ENCODE measurements around the gene RPS23. TPM values are rescaled to one million over a fixed set of nuclear protein-coding genes. Genes with fewer than 3 reads are reported as not detected.

Gene RPS23
- total and polyA plus RNA-seq, 12 donors = 927 to 3,427 (median 1,119) TPM

DNA sequence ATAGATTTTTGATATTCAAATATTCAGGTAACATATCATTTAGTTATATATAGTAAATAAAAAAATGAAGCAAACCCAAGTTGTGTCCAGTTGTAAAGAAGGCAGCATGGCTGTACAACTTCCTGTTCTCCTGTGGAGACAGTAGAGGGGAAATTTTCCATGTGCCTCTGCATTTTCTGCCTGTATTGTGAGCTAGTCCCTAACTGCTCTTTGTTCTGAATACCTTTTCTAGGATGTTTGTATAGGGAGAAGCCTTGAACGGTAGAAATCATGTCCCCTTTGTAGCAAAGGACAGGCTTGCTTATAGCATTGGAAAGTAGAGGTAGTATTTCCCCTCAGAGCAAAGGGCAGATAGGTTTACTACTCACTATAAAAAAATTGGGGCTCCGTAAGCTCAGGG, 13.3 kb upstream of the RPS23 start:
- no peaks in the 10 kb centered on the region for H3K36me3 ChIP-seq
- no peak for ATAC-seq
- TF ChIP-seq, protein P1, sequence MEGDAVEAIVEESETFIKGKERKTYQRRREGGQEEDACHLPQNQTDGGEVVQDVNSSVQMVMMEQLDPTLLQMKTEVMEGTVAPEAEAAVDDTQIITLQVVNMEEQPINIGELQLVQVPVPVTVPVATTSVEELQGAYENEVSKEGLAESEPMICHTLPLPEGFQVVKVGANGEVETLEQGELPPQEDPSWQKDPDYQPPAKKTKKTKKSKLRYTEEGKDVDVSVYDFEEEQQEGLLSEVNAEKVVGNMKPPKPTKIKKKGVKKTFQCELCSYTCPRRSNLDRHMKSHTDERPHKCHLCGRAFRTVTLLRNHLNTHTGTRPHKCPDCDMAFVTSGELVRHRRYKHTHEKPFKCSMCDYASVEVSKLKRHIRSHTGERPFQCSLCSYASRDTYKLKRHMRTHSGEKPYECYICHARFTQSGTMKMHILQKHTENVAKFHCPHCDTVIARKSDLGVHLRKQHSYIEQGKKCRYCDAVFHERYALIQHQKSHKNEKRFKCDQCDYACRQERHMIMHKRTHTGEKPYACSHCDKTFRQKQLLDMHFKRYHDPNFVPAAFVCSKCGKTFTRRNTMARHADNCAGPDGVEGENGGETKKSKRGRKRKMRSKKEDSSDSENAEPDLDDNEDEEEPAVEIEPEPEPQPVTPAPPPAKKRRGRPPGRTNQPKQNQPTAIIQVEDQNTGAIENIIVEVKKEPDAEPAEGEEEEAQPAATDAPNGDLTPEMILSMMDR (IDR thresholded peaks at IDR 0.05) = no peak
- H3K4me1 ChIP-seq = peaks cover 0 to 11% (median 0%) of the 10 kb centered on the region in 9 donors
- no peaks in the 10 kb centered on the region for H3K27me3 ChIP-seq
- intact Hi-C loops (cut with DNase I) = no loop called here
- WGBS, 2 donors = 77% methylated on average over 2 of the region's 2 CpGs
- no peak for DNase-seq
- H3K27ac ChIP-seq = no peak overlapping the region
- H3K9me3 ChIP-seq = no peaks in the 10 kb centered on the region
- H3K4me3 ChIP-seq = no peak overlapping the region

DNA sequence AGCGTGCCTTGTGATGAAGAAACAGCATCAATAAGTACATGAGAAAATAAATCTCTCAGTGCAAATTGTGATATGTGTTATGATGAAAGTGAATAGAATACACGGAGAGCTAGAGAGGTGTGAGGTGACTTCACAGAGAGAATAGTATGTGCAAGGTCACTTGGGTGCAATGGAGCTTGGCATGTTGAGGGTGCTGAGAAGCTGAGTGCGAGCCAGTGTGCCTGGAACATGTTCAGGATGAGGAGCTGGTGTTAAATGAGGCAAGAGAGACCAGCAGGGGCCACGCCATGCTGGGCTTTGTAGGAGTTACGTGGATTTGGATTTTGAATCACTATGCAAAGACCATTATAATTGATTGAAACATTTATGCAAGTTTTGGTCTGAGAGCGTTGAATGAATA, 12.8 kb upstream of the RPS23 start:
- Histone ChIP-seq H3K9me3 (no peaks in the 10 kb centered on the region), H3K4me3 (no peak overlapping the region), H3K4me1 (peaks cover 0 to 11% (median 0%) of the 10 kb centered on the region in 9 donors), H3K27me3 (no peaks in the 10 kb centered on the region), H3K36me3 (no peaks in the 10 kb centered on the region), H3K27ac (no peak overlapping the region)
- TF ChIP-seq, protein P1 (IDR thresholded peaks at IDR 0.05) = no peak
- intact Hi-C loops (cut with DNase I) = no loop called here
- no peak for DNase-seq
- WGBS, 2 donors = 68 to 72% methylated on average over 6 of the region's 6 CpGs
- peak in 7 of 8 donors; percentile 34 to 85 (median 74) for ATAC-seq

DNA sequence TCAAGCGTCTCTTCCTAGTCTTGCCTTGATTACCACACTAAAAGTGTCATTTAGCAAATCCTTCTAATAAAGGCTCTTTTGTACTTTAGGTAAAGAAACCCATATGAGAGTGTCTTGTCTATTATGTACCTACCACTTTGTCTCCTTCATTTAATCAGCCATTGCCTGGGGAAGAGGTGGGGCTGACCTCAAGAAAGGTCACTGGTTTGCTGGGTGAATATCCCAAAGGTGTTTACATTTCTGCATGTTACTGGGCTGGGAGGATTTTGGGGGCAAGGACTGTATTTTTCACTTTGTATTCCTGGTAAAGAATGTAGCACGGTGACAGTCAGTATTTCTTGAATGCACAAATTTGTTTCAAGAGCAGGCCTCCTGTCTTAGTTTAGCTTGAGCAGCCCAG, 11.9 kb upstream of the RPS23 start:
- ATAC-seq (no peak), DNase-seq (no peak)
- Histone ChIP-seq H3K9me3 (no peaks in the 10 kb centered on the region), H3K27ac (no peak overlapping the region), H3K4me1 (peaks cover 0 to 11% (median 0%) of the 10 kb centered on the region in 9 donors), H3K4me3 (no peak overlapping the region), H3K27me3 (no peaks in the 10 kb centered on the region), H3K36me3 (no peaks in the 10 kb centered on the region)
- TF ChIP-seq, protein P1 (IDR thresholded peaks at IDR 0.05) = no peak
- intact Hi-C loops (cut with DNase I) = no loop called here
- WGBS, 2 donors = 88% methylated on average over 2 of the region's 2 CpGs

DNA sequence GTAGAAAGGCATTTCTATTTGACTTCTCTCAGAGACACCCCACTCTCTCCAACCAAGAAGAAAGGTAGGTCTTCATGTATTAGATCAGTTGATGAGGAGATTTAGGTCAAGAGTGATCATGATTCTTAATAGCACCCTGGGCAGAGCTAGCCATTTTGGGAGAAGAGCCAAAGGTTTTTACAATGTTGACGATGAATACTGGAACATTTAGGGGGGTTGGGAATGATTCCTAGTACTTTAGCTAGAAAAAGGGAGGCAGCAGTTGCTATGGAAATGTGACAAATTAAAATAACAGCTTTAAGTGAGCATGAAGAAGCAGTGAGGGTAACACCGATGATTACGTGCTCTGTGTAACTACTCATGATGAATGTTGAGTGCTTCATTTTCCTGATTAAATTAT, 9.5 kb upstream of the RPS23 start:
- no peaks in the 10 kb centered on the region for H3K36me3 ChIP-seq
- H3K4me3 ChIP-seq = no peak overlapping the region
- H3K27ac ChIP-seq = no peak overlapping the region
- WGBS, 2 donors = 86 to 89% methylated on average over 3 of the region's 3 CpGs
- no peak for DNase-seq
- peaks cover 0 to 11% (median 0%) of the 10 kb centered on the region in 9 donors for H3K4me1 ChIP-seq
- H3K9me3 ChIP-seq = no peaks in the 10 kb centered on the region
- TF ChIP-seq, protein P1 (IDR thresholded peaks at IDR 0.05) = no peak
- no peaks in the 10 kb centered on the region for H3K27me3 ChIP-seq
- ATAC-seq = no peak
- intact Hi-C loops (cut with DNase I) = no loop called here

Measured in heart right ventricle (tissue), 16 donors.